Stomach (tissue), 9 donors: ENCODE measurements around the gene SYT10. TPM values are rescaled to one million over a fixed set of nuclear protein-coding genes. Genes with fewer than 3 reads are reported as not detected.
"Not testable (repeated sequence)": the region's sequence is repeated elsewhere in the genome, so short reads cannot be mapped to it uniquely, and the experiment has no call there.

ENCODE experiments used
- DNase-seq, 2 donors: peaks; one replicate each; pipeline versions ENCODE4 v3.0.0 to v3.0.0-alpha.2; 2013 to 2019
- H3K27ac ChIP-seq, 5 donors: fragments of 200-600 bp in 4 of 5; sonication (generic) in 4 of 5; one replicate each; pipeline ENCODE4 v1.5.1; 2013 to 2019; ENCODE audit warnings: mild to moderate bottlenecking in 1 of 5, moderate library complexity in 1 of 5
- H3K27me3 ChIP-seq, 3 donors: fragments of 200-600 bp; sonication (generic); one replicate each; pipeline ENCODE4 v1.5.1; 2017 to 2019; ENCODE audit warnings: mixed run types in 1 of 3
- H3K36me3 ChIP-seq, 4 donors: fragments of 200-600 bp; sonication (generic); 1 replicate in 3 of 4; 2 replicates in 1 of 4; pipeline ENCODE4 v1.5.1; 2016 to 2019
- H3K4me1 ChIP-seq, 4 donors: fragments of 200-600 bp; sonication (generic); one replicate each; pipeline ENCODE4 v1.5.1; 2016 to 2019
- H3K4me3 ChIP-seq, 4 donors: fragments of 200-600 bp; sonication (generic) in 3 of 4; one replicate each; pipeline ENCODE4 v1.5.1; 2016 to 2019; ENCODE audit warnings: mild to moderate bottlenecking in 1 of 4
- H3K9me3 ChIP-seq, 4 donors: fragments of 200-600 bp; sonication (generic); one replicate each; pipeline ENCODE4 v1.5.1; 2016 to 2019
- EP300 ChIP-seq: sonication (generic); formaldehyde crosslinking; IDR thresholded peaks from one replicate; pipeline ENCODE4 v1.6.1; 2017; ENCODE audit warnings: antibody characterized with exemption
- POLR2A ChIP-seq, 4 donors: fragments of 450-650 bp; IDR thresholded peaks; one replicate each; pipeline ENCODE4 v1.6.1; 2016; ENCODE audit warnings: antibody characterized with exemption in 4 of 4, control low read depth in 2 of 4, mild to moderate bottlenecking in 1 of 4, moderate library complexity in 1 of 4
- POLR2AphosphoS5 ChIP-seq, 3 donors: sonication (generic); formaldehyde crosslinking; IDR thresholded peaks; one replicate each; pipeline ENCODE4 v1.6.1; 2016; ENCODE audit warnings: antibody characterized with exemption in 3 of 3
- WGBS, 5 donors: extraction: QIAGEN DNeasy Blood & Tissue Kit in 3 of 5; methylation state at CpG; one replicate each; pipeline versions ENCODE4 v1.1.5 to v1.1.7; 2013 to 2018; 5-methylcytosine and 5-hydroxymethylcytosine counted together
- intact Hi-C: fragments of 100-400 bp; cut with DNase I; formaldehyde crosslinking; loops from one replicate; pipeline ENCODE4 v1.15.1; 2023; ENCODE audit warnings: low total_unique reads
- polyA plus RNA-seq, 3 donors: library from polyadenylated mRNA; stranded (reverse); fragments of 200-250 nt; gene quantifications; one replicate each; pipeline ENCODE4 v1.2.3, GENCODE V29; 2013
- total RNA-seq, 5 donors: library from RNA; depleted of rRNA; stranded (reverse); fragments of >200 nt; gene quantifications; one replicate each; pipeline versions ENCODE4 v1.1.0 to v1.2.3, GENCODE V29; 2014 to 2016
- TF ChIP-seq, protein P1 (sequence below), 7 experiments: fragments of 450-650 bp in 4 of 7; fragments of 200-600 bp in 3 of 7; sonication (generic) in 3 of 7; IDR thresholded peaks; one replicate each; pipeline ENCODE4 v1.5.1; 2016 to 2019; ENCODE audit warnings: antibody characterized with exemption in 7 of 7, control low read depth in 2 of 7, mild to moderate bottlenecking in 1 of 7
- donor health status: healthy with polysubstance abuse.
- donor health status: Bipolar disorder and iron deficiency.
- donor health status: healthy.

SYT10 gene
- total and polyA plus RNA-seq, 8 donors = 0.03 to 2.8 (median 0.19) TPM; not detected in 3

- intact Hi-C loops = no loop called here
- TF ChIP-seq POLR2A (IDR thresholded peaks at IDR 0.05) = no peak
- no peak for TF ChIP-seq POLR2AphosphoS5 (IDR thresholded peaks at IDR 0.05)
- TF ChIP-seq, protein P1, sequence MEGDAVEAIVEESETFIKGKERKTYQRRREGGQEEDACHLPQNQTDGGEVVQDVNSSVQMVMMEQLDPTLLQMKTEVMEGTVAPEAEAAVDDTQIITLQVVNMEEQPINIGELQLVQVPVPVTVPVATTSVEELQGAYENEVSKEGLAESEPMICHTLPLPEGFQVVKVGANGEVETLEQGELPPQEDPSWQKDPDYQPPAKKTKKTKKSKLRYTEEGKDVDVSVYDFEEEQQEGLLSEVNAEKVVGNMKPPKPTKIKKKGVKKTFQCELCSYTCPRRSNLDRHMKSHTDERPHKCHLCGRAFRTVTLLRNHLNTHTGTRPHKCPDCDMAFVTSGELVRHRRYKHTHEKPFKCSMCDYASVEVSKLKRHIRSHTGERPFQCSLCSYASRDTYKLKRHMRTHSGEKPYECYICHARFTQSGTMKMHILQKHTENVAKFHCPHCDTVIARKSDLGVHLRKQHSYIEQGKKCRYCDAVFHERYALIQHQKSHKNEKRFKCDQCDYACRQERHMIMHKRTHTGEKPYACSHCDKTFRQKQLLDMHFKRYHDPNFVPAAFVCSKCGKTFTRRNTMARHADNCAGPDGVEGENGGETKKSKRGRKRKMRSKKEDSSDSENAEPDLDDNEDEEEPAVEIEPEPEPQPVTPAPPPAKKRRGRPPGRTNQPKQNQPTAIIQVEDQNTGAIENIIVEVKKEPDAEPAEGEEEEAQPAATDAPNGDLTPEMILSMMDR (IDR thresholded peaks at IDR 0.05) = no peak
- no peak for TF ChIP-seq EP300
- H3K9me3 ChIP-seq = no peaks in the 10 kb centered on the region
- H3K4me3 ChIP-seq = no peak overlapping the region
- 43 to 70% (median 59%) methylated on average over 2 of the region's 2 CpGs for WGBS, 5 donors
- H3K27ac ChIP-seq = no peak overlapping the region
- H3K36me3 ChIP-seq = no peaks in the 10 kb centered on the region
- H3K4me1 ChIP-seq = no peaks in the 10 kb centered on the region
- no peaks in the 10 kb centered on the region for H3K27me3 ChIP-seq
- DNase-seq = no peak
Measured at GRCh38 chr12:33370318-33370717, 69.3 kb downstream of the SYT10 start.

DNA sequence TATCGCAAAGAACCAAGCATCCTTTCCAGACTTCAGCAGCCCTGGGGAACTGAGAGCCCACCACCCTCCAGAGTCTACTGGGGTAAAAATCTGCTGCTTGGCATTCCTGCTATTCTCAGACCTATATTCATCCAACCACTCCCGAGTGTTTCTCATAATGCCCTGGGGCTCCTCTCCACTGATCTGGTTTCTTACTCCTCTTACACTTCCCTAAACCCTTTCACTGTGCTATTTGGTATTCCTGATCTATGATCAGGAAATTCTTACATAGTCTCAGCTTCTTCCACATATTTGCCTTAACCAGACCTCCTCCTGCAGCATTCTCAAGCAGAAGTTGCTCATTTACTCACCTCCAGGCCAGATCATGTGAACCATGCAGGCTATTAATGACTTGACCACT lies 82.4 kb downstream of the SYT10 start:
- Histone ChIP-seq H3K4me1 (no peaks in the 10 kb centered on the region), H3K27ac (no peak overlapping the region), H3K27me3 (no peaks in the 10 kb centered on the region), H3K36me3 (no peaks in the 10 kb centered on the region), H3K9me3 (no peaks in the 10 kb centered on the region), H3K4me3 (no peak overlapping the region)
- TF ChIP-seq POLR2AphosphoS5 (IDR thresholded peaks at IDR 0.05) = no peak
- no peak for TF ChIP-seq POLR2A (IDR thresholded peaks at IDR 0.05)
- TF ChIP-seq, protein P1 (IDR thresholded peaks at IDR 0.05) = no peak
- TF ChIP-seq EP300 = no peak
- WGBS, 5 donors = 73 to 90% (median 78%) methylated on average over 2 of the region's 2 CpGs
- DNase-seq = no peak
- intact Hi-C loops = no loop called here

DNA sequence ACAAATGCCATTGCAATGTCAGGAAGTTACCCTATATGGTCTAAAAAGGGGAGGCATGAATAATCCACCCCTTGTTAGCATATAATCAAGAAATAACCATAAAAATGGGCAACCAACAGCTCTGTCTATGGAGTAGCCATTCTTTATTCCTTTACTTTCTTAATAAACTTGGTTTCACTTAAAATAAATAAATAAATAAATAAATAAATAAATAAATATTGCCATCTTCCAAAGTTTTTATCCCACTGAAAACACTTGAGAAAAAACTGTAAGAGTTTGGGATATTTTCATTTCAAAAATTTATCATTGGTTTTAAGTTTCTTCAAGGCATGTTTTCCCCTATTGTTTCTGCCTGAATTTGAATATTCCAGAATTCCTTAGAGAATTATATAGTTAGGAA lies 89.8 kb downstream of the SYT10 start:
- Histone ChIP-seq H3K36me3 (no peaks in the 10 kb centered on the region), H3K4me1 (no peaks in the 10 kb centered on the region), H3K27ac (no peak overlapping the region), H3K4me3 (no peak overlapping the region), H3K27me3 (no peaks in the 10 kb centered on the region), H3K9me3 (peaks cover 0 to 8% (median 0%) of the 10 kb centered on the region in 4 donors)
- intact Hi-C loops = no loop called here
- DNase-seq = no peak
- no peak for TF ChIP-seq POLR2AphosphoS5 (IDR thresholded peaks at IDR 0.05)
- no peak for TF ChIP-seq POLR2A (IDR thresholded peaks at IDR 0.05)
- TF ChIP-seq EP300 = no peak
- TF ChIP-seq, protein P1 (IDR thresholded peaks at IDR 0.05) = no peak

DNA sequence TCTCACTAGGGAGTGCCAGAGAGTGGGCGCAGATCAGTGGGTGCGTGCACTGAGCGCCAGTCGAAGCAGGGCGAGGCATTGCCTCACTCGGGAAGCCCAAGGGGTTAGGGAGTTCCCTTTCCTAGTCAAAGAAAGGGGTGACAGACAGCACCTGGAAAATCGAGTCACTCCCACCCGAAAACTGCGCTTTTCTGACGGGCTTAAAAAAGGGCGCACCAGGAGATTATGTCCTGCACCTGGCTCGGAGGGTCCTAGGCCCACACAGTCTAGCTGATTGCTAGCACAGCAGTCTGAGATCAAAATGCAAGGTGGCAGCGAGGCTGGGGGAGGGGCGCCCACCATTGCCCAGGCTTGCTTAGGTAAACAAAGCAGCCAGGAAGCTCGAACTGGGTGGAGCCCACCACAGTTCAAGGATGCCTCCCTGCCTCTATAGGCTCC lies 107.6 kb downstream of the SYT10 start:
- H3K27ac ChIP-seq, DNase-seq, H3K9me3 ChIP-seq, H3K4me1 ChIP-seq, H3K36me3 ChIP-seq, intact Hi-C loops, H3K4me3 ChIP-seq, H3K27me3 ChIP-seq: not testable (repeated sequence)
- 84 to 90% (median 86%) methylated on average over 14 to 15 of the region's 15 CpGs for WGBS, 5 donors

DNA sequence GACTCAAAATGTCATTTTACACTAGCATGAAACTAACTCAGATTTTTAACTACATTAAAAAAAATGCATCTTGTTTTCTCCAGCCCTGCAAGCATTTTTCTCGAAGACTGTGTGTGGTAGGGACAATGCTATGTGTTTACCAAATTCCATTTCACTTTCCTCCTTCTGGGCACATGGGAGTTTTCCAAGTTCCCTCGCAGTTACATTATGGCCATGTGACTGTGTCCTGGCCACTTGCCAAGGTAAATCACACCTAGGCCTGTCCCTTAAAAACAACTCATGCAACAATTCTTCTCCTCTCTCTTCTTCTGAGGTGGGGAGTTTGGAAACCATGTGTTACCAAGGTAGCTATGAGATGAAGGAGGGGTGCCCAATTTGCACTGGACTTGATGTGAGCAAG lies 108.7 kb downstream of the SYT10 start:
- Histone ChIP-seq H3K36me3 (no peaks in the 10 kb centered on the region), H3K4me1 (no peaks in the 10 kb centered on the region), H3K9me3 (no peaks in the 10 kb centered on the region), H3K27ac (no peak overlapping the region), H3K4me3 (no peak overlapping the region), H3K27me3 (no peaks in the 10 kb centered on the region)
- 18 to 38% (median 25%) methylated on average over 2 of the region's 2 CpGs for WGBS, 5 donors
- TF ChIP-seq EP300 (no peak), POLR2A (IDR thresholded peaks at IDR 0.05) (no peak)
- TF ChIP-seq, protein P1 (IDR thresholded peaks at IDR 0.05) = no peak
- intact Hi-C loops = no loop called here
- DNase-seq = peak in 1 of 2 donors; percentile 20
